Endothelial cell of umbilical vein (primary cell): ENCODE results near the gene ZSCAN25.

Experiments
- CTCF ChIP-seq, 2 donors: IDR thresholded peaks; 1 replicate in 1 of 2; 2 replicates in 1 of 2; pipeline ENCODE4 v1.5.1; 2011; ENCODE audit warnings: low read length in 2 of 2, mild to moderate bottlenecking in 2 of 2, moderate library complexity in 2 of 2, control low read depth in 1 of 2, inconsistent platforms in 1 of 2, low read depth in 1 of 2; ENCODE audit not compliant: insufficient read depth in 1 of 2; ENCODE audit errors: extremely low read depth in 1 of 2
- EZH2 ChIP-seq: IDR thresholded peaks from 2 replicates; pipeline ENCODE4 v1.6.1; 2012; ENCODE audit warnings: borderline replicate concordance, low read depth, mild to moderate bottlenecking, moderate library complexity, low read length, inconsistent platforms; ENCODE audit not compliant: severe bottlenecking
- FOS ChIP-seq: IDR thresholded peaks from 2 replicates; pipeline ENCODE4 v1.6.1; 2011; ENCODE audit warnings: mild to moderate bottlenecking, low read length, moderate library complexity, borderline replicate concordance; ENCODE audit not compliant: insufficient read depth
- GATA2 ChIP-seq: IDR thresholded peaks from 2 replicates; pipeline ENCODE4 v1.7.0; 2011; ENCODE audit warnings: low read depth, mild to moderate bottlenecking, moderate library complexity, mixed read lengths, low read length; ENCODE audit not compliant: insufficient read length, insufficient read depth
- JUN ChIP-seq: IDR thresholded peaks from 2 replicates; pipeline ENCODE4 v1.6.1; 2011; ENCODE audit warnings: borderline replicate concordance, low read depth; ENCODE audit not compliant: insufficient read length, insufficient read depth
- MAX ChIP-seq: IDR thresholded peaks from 2 replicates; pipeline ENCODE4 v1.6.1; 2011; ENCODE audit not compliant: insufficient read depth, insufficient read length
- MYC ChIP-seq: IDR thresholded peaks from one replicate; pipeline ENCODE4 v1.6.1; 2011; ENCODE audit warnings: mild to moderate bottlenecking, low read depth, low read length
- POLR2A ChIP-seq: IDR thresholded peaks from 2 replicates; pipeline ENCODE4 v1.6.1; 2012; ENCODE audit warnings: low read depth, mild to moderate bottlenecking, control low read depth, low read length
- POLR2AphosphoS5 ChIP-seq: IDR thresholded peaks from 2 replicates; pipeline ENCODE4 v1.6.1; 2012; ENCODE audit warnings: low read depth, mild to moderate bottlenecking, control low read depth, low read length, moderate library complexity; ENCODE audit not compliant: insufficient read depth

- TF ChIP-seq CTCF (IDR thresholded peaks at IDR 0.05; ENCODE audit: extremely low read depth in 1 of 2, insufficient read depth in 1 of 2, low read depth in 1 of 2, low read length in 2 of 2) = no peak
- no peak for TF ChIP-seq MYC
- TF ChIP-seq MAX = no peak
- TF ChIP-seq EZH2 = no peak
- TF ChIP-seq POLR2AphosphoS5 = no peak
- TF ChIP-seq POLR2A = no peak
- TF ChIP-seq JUN = no peak
- no peak for TF ChIP-seq GATA2
- TF ChIP-seq FOS = no peak
Observed at GRCh38 chr7:99628471-99629465, 12.0 kb downstream of the ZSCAN25 start.
